H1 (cell line): ENCODE measurements around the gene PINLYP.
A peak's percentile ranks its signal among the peaks of the same experiment; 100 is the strongest.

Experiments
- CTCF ChIP-seq, 3 experiments: IDR thresholded peaks; 1 replicate in 2 of 3; 2 replicates in 1 of 3; pipeline versions ENCODE4 v1.5.1 to v1.6.1; 2011; ENCODE audit warnings: low read length in 3 of 3, mild to moderate bottlenecking in 3 of 3, inconsistent platforms in 2 of 3, low read depth in 1 of 3, moderate library complexity in 1 of 3; ENCODE audit not compliant: insufficient read depth in 1 of 3; ENCODE audit errors: control extremely low read depth in 1 of 3
- EP300 ChIP-seq, 2 experiments: IDR thresholded peaks; 1 replicate in 1 of 2; 2 replicates in 1 of 2; pipeline ENCODE4 v1.6.1; 2011 to 2012; ENCODE audit warnings: low read depth in 2 of 2, low read length in 2 of 2, mild to moderate bottlenecking in 2 of 2, borderline replicate concordance in 1 of 2, inconsistent platforms in 1 of 2, moderate library complexity in 1 of 2
- EZH2 ChIP-seq: fragments of 200-600 bp; sonication (generic); IDR thresholded peaks from 2 replicates; pipeline ENCODE4 v1.7.1; 2012; ENCODE audit warnings: low read depth, mild to moderate bottlenecking, moderate library complexity, low read length, inconsistent platforms; ENCODE audit not compliant: severe bottlenecking
- KDM5A ChIP-seq: fragments of 200-600 bp; IDR thresholded peaks from 2 replicates; pipeline ENCODE4 v1.7.1; 2012; ENCODE audit warnings: mild to moderate bottlenecking, low read length, inconsistent platforms, mixed read lengths

GRCh38 chr19:43532571-43532961, 43.0 kb upstream of the PINLYP start:
- no peak for TF ChIP-seq KDM5A
- TF ChIP-seq CTCF (IDR thresholded peaks at IDR 0.05; ENCODE audit: control extremely low read depth in 1 of 3, insufficient read depth in 1 of 3, low read depth in 1 of 3, low read length in 3 of 3): 0 out of 4 replicates have a peak, but pooled peaks of 1 of the 3 experiments have one; percentile 1
- TF ChIP-seq EP300 (IDR thresholded peaks at IDR 0.05; ENCODE audit: borderline replicate concordance in 1 of 2, low read depth in 2 of 2, low read length in 2 of 2): no peak
- TF ChIP-seq EZH2: no peak
